Upper lobe of left lung (tissue), 4 donors: ENCODE results near the gene CNTNAP2.
"Not testable (repeated sequence)": the region's sequence is repeated elsewhere in the genome, so short reads cannot be mapped to it uniquely, and the experiment has no call there.

Experiments
- CTCF ChIP-seq, 6 experiments: fragments of 450-650 bp in 4 of 6; fragments of 200-600 bp in 2 of 6; sonication (generic) in 2 of 6; IDR thresholded peaks; one replicate each; pipeline ENCODE4 v1.5.1; 2016 to 2019; ENCODE audit warnings: antibody characterized with exemption in 6 of 6
- POLR2A ChIP-seq, 4 donors: fragments of 450-650 bp; IDR thresholded peaks; one replicate each; pipeline ENCODE4 v1.5.1; 2016 to 2017; ENCODE audit warnings: antibody characterized with exemption in 4 of 4, mild to moderate bottlenecking in 2 of 4
- POLR2AphosphoS5 ChIP-seq, 2 donors: sonication (generic); formaldehyde crosslinking; IDR thresholded peaks; one replicate each; pipeline ENCODE4 v1.5.1; 2017; ENCODE audit warnings: antibody characterized with exemption in 2 of 2

- TF ChIP-seq CTCF, POLR2AphosphoS5, POLR2A (IDR thresholded peaks at IDR 0.05): not testable (repeated sequence)
These were observed 2185.8 kb downstream of the CNTNAP2 start for GRCh38 chr7:148302436-148302835.
